WI38 (cell line): ENCODE data around the gene WNT5A.

Experiments
- H3K4me3 ChIP-seq: 2 replicates; pipeline ENCODE4 v1.5.1; 2011; ENCODE audit warnings: low read depth, mild to moderate bottlenecking, control low read depth, low read length
- CTCF ChIP-seq: IDR thresholded peaks from 2 replicates; pipeline ENCODE4 v1.5.1; 2012; ENCODE audit warnings: low read depth, mild to moderate bottlenecking, control low read depth, low read length

WNT5A gene

GRCh38 chr3:55524565-55525244 is 37.6 kb upstream of the WNT5A start:
- TF ChIP-seq CTCF, result no peak
- no peak overlapping the region for H3K4me3 ChIP-seq

- H3K4me3 ChIP-seq, result no peak overlapping the region
- TF ChIP-seq CTCF, result no peak
Measured at GRCh38 chr3:55523471-55523870, 36.4 kb upstream of the WNT5A start.

- H3K4me3 ChIP-seq, result no peak overlapping the region
- no peak for TF ChIP-seq CTCF
Measured at GRCh38 chr3:55521738-55522421, 34.8 kb upstream of the WNT5A start.

GRCh38 chr3:55521064-55521737 is 34.1 kb upstream of the WNT5A start:
- H3K4me3 ChIP-seq, result no peak overlapping the region
- no peak for TF ChIP-seq CTCF

- no peak for TF ChIP-seq CTCF
- H3K4me3 ChIP-seq, result no peak overlapping the region
Measured at GRCh38 chr3:55519019-55519418, 31.9 kb upstream of the WNT5A start.

- no peak for TF ChIP-seq CTCF
- H3K4me3 ChIP-seq, result no peak overlapping the region
Measured at GRCh38 chr3:55518451-55518850, 31.3 kb upstream of the WNT5A start.
